ENCODE results near the gene NSMCE1. TPM values are rescaled to one million over a fixed set of nuclear protein-coding genes. Genes with fewer than 3 reads are reported as not detected.
A peak's percentile ranks its signal among the peaks of the same experiment; 100 is the strongest.

The NSMCE1 gene
- total and polyA plus RNA-seq, 7 donors = 32.5 to 65.2 (median 51.0) TPM

GRCh38 chr16:27242398-27242797 is 26.2 kb downstream of the NSMCE1 start:
- H3K27ac ChIP-seq = peak overlapping the region; percentile 75 to 86 (median 84)
- WGBS, 2 donors = 23 to 67% methylated on average over 2 of the region's 2 CpGs
- no peaks in the 10 kb centered on the region for H3K27me3 ChIP-seq
- TF ChIP-seq POLR2A (IDR thresholded peaks at IDR 0.05) = no peak
- no peak for TF ChIP-seq POLR2AphosphoS5 (IDR thresholded peaks at IDR 0.05)
- TF ChIP-seq EP300 (IDR thresholded peaks at IDR 0.05) = no peak
- no peak for TF ChIP-seq CTCF (IDR thresholded peaks at IDR 0.05)
- H3K4me3 ChIP-seq = peak overlapping the region in 3 of 4 donors; percentile 24 to 39 (median 29)
- intact Hi-C loops (cut with DNase I) = loop anchor here (2.0 to 5.0 kb wide), 2 partner anchors 72 to 95 kb away; no protein-coding TSS in a partner anchor
- peaks cover 0 to 75% (median 64%) of the 10 kb centered on the region in 4 donors for H3K4me1 ChIP-seq
- H3K36me3 ChIP-seq = no peaks in the 10 kb centered on the region
- DNase-seq = peak; percentile 24
- no peaks in the 10 kb centered on the region for H3K9me3 ChIP-seq

DNA sequence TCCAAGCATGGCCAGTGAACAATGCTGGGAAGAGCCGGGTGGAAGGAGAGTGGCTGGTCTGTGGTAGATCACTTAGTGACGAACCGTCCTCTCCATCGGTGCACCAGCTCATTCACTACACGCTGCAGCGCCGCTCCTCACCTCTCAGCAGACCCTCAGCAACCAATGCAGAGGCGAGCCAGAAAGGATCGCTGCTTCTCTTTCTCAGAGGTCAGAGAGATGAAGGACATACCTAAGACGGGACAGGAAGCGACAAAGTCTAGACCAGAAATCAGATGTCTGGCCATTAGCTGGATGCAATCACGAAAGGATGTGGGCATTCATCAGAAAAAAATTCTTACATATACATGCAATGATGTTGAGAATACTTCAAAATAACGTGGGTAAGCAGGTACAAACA is 26.9 kb downstream of the NSMCE1 start:
- no peak for TF ChIP-seq EP300 (IDR thresholded peaks at IDR 0.05)
- TF ChIP-seq POLR2A (IDR thresholded peaks at IDR 0.05) = no peak
- TF ChIP-seq CTCF (IDR thresholded peaks at IDR 0.05) = no peak
- TF ChIP-seq POLR2AphosphoS5 (IDR thresholded peaks at IDR 0.05) = no peak
- no peaks in the 10 kb centered on the region for H3K9me3 ChIP-seq
- intact Hi-C loops (cut with DNase I) = loop anchor here (2.0 to 5.0 kb wide), 2 partner anchors 73 to 96 kb away; no protein-coding TSS in a partner anchor
- peak overlapping the region; percentile 75 to 86 (median 84) for H3K27ac ChIP-seq
- H3K36me3 ChIP-seq = no peaks in the 10 kb centered on the region
- H3K4me1 ChIP-seq = peaks cover 0 to 75% (median 62%) of the 10 kb centered on the region in 4 donors
- peak; percentile 60 for DNase-seq
- H3K4me3 ChIP-seq = no peak overlapping the region
- no peaks in the 10 kb centered on the region for H3K27me3 ChIP-seq
- 62 to 74% methylated on average over 13 of the region's 13 CpGs for WGBS, 2 donors

GRCh38 chr16:27240948-27241531 is 27.5 kb downstream of the NSMCE1 start:
- 22 to 73% methylated on average over 6 of the region's 6 CpGs for WGBS, 2 donors

DNA sequence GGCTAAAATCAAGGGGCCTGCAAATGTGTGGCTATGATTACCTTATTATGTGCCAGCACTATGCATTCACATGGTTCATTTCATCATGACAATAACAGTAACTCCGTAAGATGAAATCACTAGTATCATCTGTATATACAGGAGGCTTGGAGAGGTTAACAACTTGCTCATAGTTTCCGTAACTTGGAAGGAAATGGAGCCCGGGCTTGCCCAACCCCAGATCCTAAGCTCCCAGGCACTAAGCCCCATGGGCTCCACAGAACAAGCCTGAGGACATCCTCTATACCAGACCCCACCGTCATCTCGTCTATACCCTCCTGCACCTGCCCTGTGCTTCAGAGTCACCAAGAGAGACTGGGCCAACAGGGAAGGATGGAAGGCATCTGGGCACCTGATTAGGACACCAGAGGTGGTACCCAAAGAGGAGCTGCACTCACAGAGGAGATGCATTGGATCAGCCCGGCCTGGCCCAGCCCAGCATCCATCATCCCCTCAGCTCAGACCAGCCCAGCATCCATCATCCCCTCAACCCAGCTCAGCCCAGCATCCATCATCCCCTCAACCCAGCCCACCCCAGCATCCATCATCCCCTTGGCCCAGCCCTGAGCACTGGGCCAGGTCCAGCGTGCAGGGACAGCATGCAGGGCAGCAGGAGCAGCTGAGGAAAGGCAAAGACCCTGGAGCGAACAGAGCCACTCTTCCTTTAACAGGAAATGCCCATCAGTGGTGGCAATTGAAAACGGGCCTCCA is 28.5 kb downstream of the NSMCE1 start:
- intact Hi-C loops (cut with DNase I) = loop anchor here (5.0 kb wide), 1 partner anchor 97 kb away; no protein-coding TSS in a partner anchor
- Histone ChIP-seq H3K27ac (peak overlapping the region; percentile 75 to 86 (median 84)), H3K27me3 (no peaks in the 10 kb centered on the region), H3K4me3 (no peak overlapping the region), H3K4me1 (peaks cover 0 to 69% (median 56%) of the 10 kb centered on the region in 4 donors), H3K9me3 (no peaks in the 10 kb centered on the region), H3K36me3 (no peaks in the 10 kb centered on the region)
- TF ChIP-seq CTCF (IDR thresholded peaks at IDR 0.05) (no peak), POLR2A (IDR thresholded peaks at IDR 0.05) (no peak), POLR2AphosphoS5 (IDR thresholded peaks at IDR 0.05) (no peak), EP300 (IDR thresholded peaks at IDR 0.05) (no peak)
- DNase-seq = peak; percentile 46
- WGBS, 2 donors = 86 to 88% methylated on average over 9 of the region's 9 CpGs

More at GRCh38 chr16:27240948-27241531, 27.5 kb downstream of the NSMCE1 start:
- DNase-seq = peak; percentile 59
- TF ChIP-seq EP300 (IDR thresholded peaks at IDR 0.05) (no peak), POLR2AphosphoS5 (IDR thresholded peaks at IDR 0.05) (no peak), POLR2A (IDR thresholded peaks at IDR 0.05) (no peak), CTCF (IDR thresholded peaks at IDR 0.05) (no peak)
- H3K27ac ChIP-seq = peak overlapping the region; percentile 75 to 86 (median 84)
- no peaks in the 10 kb centered on the region for H3K27me3 ChIP-seq
- peaks cover 0 to 69% (median 56%) of the 10 kb centered on the region in 4 donors for H3K4me1 ChIP-seq
- intact Hi-C loops (cut with DNase I) = loop anchor here (5.0 kb wide), 1 partner anchor 96 kb away; no protein-coding TSS in a partner anchor
- H3K4me3 ChIP-seq = no peak overlapping the region
- no peaks in the 10 kb centered on the region for H3K36me3 ChIP-seq
- H3K9me3 ChIP-seq = no peaks in the 10 kb centered on the region
